H1 (cell line): ENCODE data around the gene FAM177B. TPM values are rescaled to one million over a fixed set of nuclear protein-coding genes. Genes with fewer than 3 reads are reported as not detected.

Source experiments
- CTCF ChIA-PET: fragments of 300-600 bp; sonication (Branson Sonifier 250); formaldehyde crosslinking; loops from one replicate; lab custom pipeline; 2021; ENCODE audit not compliant: partially characterized antibody; lab: Charles Lee
- POLR2A ChIA-PET: fragments of 300-600 bp; sonication (Branson Sonifier 250); formaldehyde crosslinking; loops from one replicate; lab custom pipeline; 2021; ENCODE audit warnings: inconsistent platforms; ENCODE audit not compliant: partially characterized antibody; lab: Charles Lee
- DNase-seq, 2 experiments: peaks; one replicate each; pipeline versions ENCODE4 v3.0.0 to v3.0.0-alpha.2; 2010 to 2022; ENCODE audit warnings: low spot score in 2 of 2, low read depth in 1 of 2, mixed read lengths in 1 of 2
- FAIRE-seq: peaks from 2 replicates; lab custom pipeline; 2011; peaks lifted over from hg19 to GRCh38; lab: Jason Lieb, UNC
- H2AFZ ChIP-seq: 2 replicates; pipeline ENCODE4 v1.8.1; 2012; ENCODE audit warnings: low read length, inconsistent platforms
- H2AK5ac ChIP-seq: 2 replicates; pipeline ENCODE4 v1.6.1; 2013; ENCODE audit warnings: low read depth, low read length
- H2BK120ac ChIP-seq: replicated peaks from 2 replicates; pipeline ENCODE3; 2013; ENCODE audit warnings: low read depth, low read length, inconsistent platforms
- H2BK12ac ChIP-seq: 2 replicates; pipeline ENCODE4 v1.6.1; 2013; ENCODE audit warnings: low read depth, low read length
- H2BK15ac ChIP-seq: 2 replicates; pipeline ENCODE4 v1.6.1; 2013; ENCODE audit warnings: low read length
- H2BK20ac ChIP-seq: 2 replicates; pipeline ENCODE4 v1.6.1; 2013; ENCODE audit warnings: low read length
- H2BK5ac ChIP-seq: 2 replicates; pipeline ENCODE4 v1.6.1; 2013; ENCODE audit warnings: low read depth, low read length
- H3K14ac ChIP-seq: 2 replicates; pipeline ENCODE4 v1.6.1; 2013; ENCODE audit warnings: inconsistent platforms; ENCODE audit not compliant: insufficient read length
- H3K18ac ChIP-seq: 2 replicates; pipeline ENCODE4 v1.6.1; 2013; ENCODE audit warnings: low read length; ENCODE audit errors: extremely low read depth
- H3K23ac ChIP-seq: 2 replicates; pipeline ENCODE4 v1.6.1; 2013; ENCODE audit warnings: inconsistent platforms; ENCODE audit not compliant: insufficient read length
- H3K23me2 ChIP-seq: 2 replicates; pipeline ENCODE4 v1.6.1; 2013; ENCODE audit warnings: low read depth, low read length
- H3K27ac ChIP-seq: 2 replicates; pipeline ENCODE4 v1.6.1; 2011; ENCODE audit warnings: low read depth, low read length, inconsistent platforms
- H3K27me3 ChIP-seq, 4 experiments: replicated peaks in 1 of 4; 1 replicate in 1 of 4; 2 replicates in 3 of 4; pipeline versions ENCODE4 v1.6.1 to v1.8.1; 2011 to 2013; ENCODE audit warnings: low read length in 3 of 4, mild to moderate bottlenecking in 3 of 4, inconsistent platforms in 2 of 4, mixed read lengths in 2 of 4, moderate library complexity in 1 of 4; ENCODE audit not compliant: control insufficient read depth in 3 of 4, insufficient read depth in 3 of 4; ENCODE audit errors: extremely low read depth in 1 of 4
- H3K36me3 ChIP-seq, 4 experiments: 2 replicates each; pipeline versions ENCODE4 v1.6.1 to v1.8.1; 2011 to 2013; ENCODE audit warnings: mild to moderate bottlenecking in 4 of 4, low read length in 3 of 4, moderate library complexity in 2 of 4, control low read depth in 1 of 4, inconsistent platforms in 1 of 4; ENCODE audit not compliant: insufficient read depth in 4 of 4, control insufficient read depth in 2 of 4
- H3K4ac ChIP-seq: replicated peaks from 2 replicates; pipeline ENCODE3; 2013; ENCODE audit warnings: low read length, low read depth, mixed read lengths, inconsistent platforms; ENCODE audit not compliant: insufficient read length
- H3K4me1 ChIP-seq, 4 experiments: replicated peaks in 1 of 4; 1 replicate in 1 of 4; 2 replicates in 3 of 4; pipeline versions ENCODE4 v1.6.1 to v1.8.1; 2011 to 2013; ENCODE audit warnings: low read length in 3 of 4, inconsistent platforms in 2 of 4, mixed read lengths in 1 of 4; ENCODE audit not compliant: insufficient read depth in 4 of 4, control insufficient read depth in 3 of 4
- H3K4me2 ChIP-seq, 2 experiments: 2 replicates each; pipeline versions ENCODE4 v1.6.1 to v1.8.1; 2011 to 2013; ENCODE audit warnings: low read depth in 2 of 2, low read length in 2 of 2, control low read depth in 1 of 2, inconsistent platforms in 1 of 2, mild to moderate bottlenecking in 1 of 2; ENCODE audit not compliant: insufficient read depth in 1 of 2
- H3K4me3 ChIP-seq, 4 experiments: fragments of 200-600, 300-600 bp in 1 of 4; sonication (generic), shearing (Covaris generic), sonication (Bioruptor Twin) in 1 of 4; 2 replicates each; pipeline versions ENCODE4 v1.5.1 to v1.8.1; 2011 to 2016; ENCODE audit warnings: low read length in 4 of 4, low read depth in 3 of 4, control low read depth in 2 of 4, inconsistent platforms in 2 of 4, mild to moderate bottlenecking in 2 of 4, mixed read lengths in 1 of 4, moderate library complexity in 1 of 4; ENCODE audit not compliant: insufficient read depth in 2 of 4; ENCODE audit errors: extremely low read depth in 1 of 4
- H3K56ac ChIP-seq: replicated peaks from 2 replicates; pipeline ENCODE3; 2013; ENCODE audit warnings: low read depth, mild to moderate bottlenecking, mixed read lengths, low read length, inconsistent platforms; ENCODE audit not compliant: insufficient read length
- H3K79me1 ChIP-seq: 2 replicates; pipeline ENCODE4 v1.6.1; 2013; ENCODE audit warnings: low read depth, low read length, control low read depth
- H3K79me2 ChIP-seq, 2 experiments: 2 replicates each; pipeline versions ENCODE4 v1.6.1 to v1.8.1; 2012 to 2013; ENCODE audit warnings: low read length in 2 of 2, mild to moderate bottlenecking in 2 of 2, inconsistent platforms in 1 of 2; ENCODE audit not compliant: insufficient read depth in 2 of 2, control insufficient read depth in 1 of 2
- H3K9ac ChIP-seq, 4 experiments: replicated peaks in 1 of 4; 1 replicate in 1 of 4; 2 replicates in 3 of 4; pipeline versions ENCODE4 v1.6.1 to v1.8.1; 2011 to 2013; ENCODE audit warnings: low read depth in 3 of 4, low read length in 3 of 4, control low read depth in 2 of 4, mild to moderate bottlenecking in 2 of 4, moderate library complexity in 2 of 4, inconsistent platforms in 1 of 4; ENCODE audit errors: extremely low read depth in 1 of 4
- H3K9me3 ChIP-seq, 2 experiments: 2 replicates each; pipeline versions ENCODE4 v1.6.1 to v1.8.1; 2012 to 2013; ENCODE audit warnings: mild to moderate bottlenecking in 2 of 2, moderate library complexity in 2 of 2, control low read depth in 1 of 2, inconsistent platforms in 1 of 2, low read depth in 1 of 2, low read length in 1 of 2, mixed read lengths in 1 of 2; ENCODE audit not compliant: insufficient read depth in 2 of 2
- H4K20me1 ChIP-seq, 2 experiments: replicated peaks in 1 of 2; 2 replicates each; pipeline versions ENCODE3 to v1.8.1; 2011 to 2013; ENCODE audit warnings: inconsistent platforms in 2 of 2, low read length in 2 of 2, mild to moderate bottlenecking in 1 of 2; ENCODE audit not compliant: insufficient read depth in 2 of 2, control insufficient read depth in 1 of 2
- H4K5ac ChIP-seq: 2 replicates; pipeline ENCODE4 v1.6.1; 2013; ENCODE audit warnings: low read length, low read depth, mixed read lengths, inconsistent platforms; ENCODE audit not compliant: insufficient read length
- H4K8ac ChIP-seq: 2 replicates; pipeline ENCODE4 v1.8.0; 2013; ENCODE audit warnings: mild to moderate bottlenecking, moderate library complexity, low read length, inconsistent platforms; ENCODE audit not compliant: insufficient read depth; ENCODE audit errors: extremely low read depth
- H4K91ac ChIP-seq: replicated peaks from 2 replicates; pipeline ENCODE3; 2013; ENCODE audit warnings: low read length, mixed read lengths, inconsistent platforms; ENCODE audit not compliant: insufficient read length
- BACH1 ChIP-seq: IDR thresholded peaks from 2 replicates; pipeline ENCODE4 v1.6.1; 2012; ENCODE audit warnings: low read length, improper control_type of control experiment
- EZH2 ChIP-seq: fragments of 200-600 bp; sonication (generic); IDR thresholded peaks from 2 replicates; pipeline ENCODE4 v1.7.1; 2012; ENCODE audit warnings: low read depth, mild to moderate bottlenecking, moderate library complexity, low read length, inconsistent platforms; ENCODE audit not compliant: severe bottlenecking
- FOSL1 ChIP-seq: IDR thresholded peaks from 2 replicates; pipeline ENCODE4 v1.6.1; 2011; ENCODE audit warnings: mild to moderate bottlenecking, low read depth, low read length, moderate library complexity; ENCODE audit not compliant: insufficient read depth
- GTF2F1 ChIP-seq: IDR thresholded peaks from 2 replicates; pipeline ENCODE4 v1.6.1; 2012; ENCODE audit warnings: low read depth, low read length, improper control_type of control experiment, borderline replicate concordance
- HDAC2 ChIP-seq, 2 experiments: fragments of 300-600 bp in 1 of 2; sonication (generic) in 1 of 2; IDR thresholded peaks; 2 replicates each; pipeline ENCODE4 v1.6.1; 2011 to 2012; ENCODE audit warnings: low read depth in 2 of 2, low read length in 2 of 2, mild to moderate bottlenecking in 2 of 2, moderate library complexity in 2 of 2, borderline replicate concordance in 1 of 2, inconsistent platforms in 1 of 2
- KDM4A ChIP-seq: IDR thresholded peaks from one replicate; pipeline ENCODE4 v1.7.1; 2012; ENCODE audit warnings: low read depth, mild to moderate bottlenecking, moderate library complexity, low read length, inconsistent platforms; ENCODE audit not compliant: severe bottlenecking
- MAFK ChIP-seq: IDR thresholded peaks from 2 replicates; pipeline ENCODE4 v1.6.1; 2012; ENCODE audit warnings: low read depth, mild to moderate bottlenecking, improper control_type of control experiment, low read length
- PHF8 ChIP-seq: fragments of 200-600 bp; sonication (generic); conservative IDR thresholded peaks from 2 replicates; pipeline ENCODE4 v1.7.1; 2012; ENCODE audit warnings: low read depth, mild to moderate bottlenecking, inconsistent platforms, low read length, moderate library complexity
- POLR2AphosphoS5 ChIP-seq: IDR thresholded peaks from 2 replicates; pipeline ENCODE4 v1.6.1; 2011; ENCODE audit warnings: low read depth, low read length
- POU5F1 ChIP-seq: IDR thresholded peaks from 2 replicates; pipeline ENCODE4 v1.6.1; 2011; ENCODE audit warnings: low read depth, mild to moderate bottlenecking, low read length, moderate library complexity
- SIX5 ChIP-seq: IDR thresholded peaks from 2 replicates; pipeline ENCODE4 v1.6.1; 2011; ENCODE audit warnings: mild to moderate bottlenecking, low read depth, low read length
- SP2 ChIP-seq: IDR thresholded peaks from 2 replicates; pipeline ENCODE4 v1.6.1; 2012; ENCODE audit warnings: mild to moderate bottlenecking, low read length, inconsistent platforms
- TCF12 ChIP-seq: IDR thresholded peaks from 2 replicates; pipeline ENCODE4 v1.6.1; 2011; ENCODE audit warnings: low read depth, mild to moderate bottlenecking, low read length
- WGBS, 2 experiments: shearing (Covaris generic) in 1 of 2; methylation state at CpG; one replicate each; pipeline versions ENCODE4 v1.1.6 to v1.1.7; 2013 to 2015; ENCODE audit warnings: low lambda C conversion rate in 2 of 2, mixed read lengths in 2 of 2, inconsistent platforms in 1 of 2, low coverage in 1 of 2, missing lambda C conversion rate in 1 of 2; ENCODE audit not compliant: insufficient replicate concordance in 2 of 2, insufficient coverage in 1 of 2, insufficient read length in 1 of 2; ENCODE audit errors: extremely low coverage in 1 of 2, missing lambda C conversion rate in 1 of 2; 5-methylcytosine and 5-hydroxymethylcytosine counted together
- polyA plus RNA-seq, 7 experiments: library from polyadenylated mRNA; depleted of rRNA in 3 of 7; stranded (reverse) in 5 of 7; unstranded in 2 of 7; fragments of >200 nt in 5 of 7; fragments of 200-250 nt in 2 of 7; gene quantifications; 1 replicate in 5 of 7; 2 replicates in 1 of 7; 4 replicates in 1 of 7; pipeline versions ENCODE4 v1.2.1 to v1.2.3, GENCODE V29; 2011 to 2013; ENCODE audit warnings: missing spikeins in 2 of 7, mixed read lengths in 2 of 7
- total RNA-seq: library from RNA; stranded (reverse); fragmentation: NEBNext Ultra II Directional; extraction: Animal tissue kit (Norgen Biotek cat#: 25700); gene quantifications from 2 replicates; pipeline ENCODE4 v1.2.1, GENCODE V29; 2021
- TF ChIP-seq, protein P1 (sequence below): IDR thresholded peaks from 2 replicates; pipeline ENCODE4 v1.6.1; 2012; ENCODE audit warnings: inconsistent platforms

Gene FAM177B
- total and polyA plus RNA-seq, 2 of the 8 experiments (the other 6 are each of a cell fraction or from before 2014, with no cell fraction given): 0.06 TPM; not detected in 1

DNA sequence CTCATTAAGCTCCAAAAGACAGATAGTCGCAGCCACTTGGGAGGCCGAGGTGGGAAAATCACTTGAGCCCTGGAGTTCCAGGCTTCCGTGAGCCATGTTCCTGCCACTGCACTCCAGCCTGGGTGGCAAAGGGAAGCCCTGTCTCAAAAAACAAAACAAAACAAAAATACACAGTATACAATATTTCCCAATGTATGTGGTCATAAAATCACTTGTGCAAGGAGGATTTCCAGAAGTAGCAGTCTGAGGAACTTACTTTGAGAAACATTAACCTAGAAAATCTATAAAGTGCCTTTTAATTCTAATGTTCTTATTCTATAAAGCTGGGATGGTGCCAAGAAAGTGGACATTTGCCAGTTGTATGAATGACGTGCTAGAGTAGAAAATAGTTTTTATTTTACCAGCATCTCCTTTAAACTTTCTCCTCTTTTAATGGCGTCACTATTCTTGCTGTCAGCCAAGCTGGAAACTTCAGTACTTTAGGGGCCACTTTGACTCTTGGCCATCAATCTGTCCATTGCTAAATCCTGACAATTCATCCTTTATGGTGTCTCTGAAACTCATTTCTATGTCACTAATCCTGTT is 22.5 kb downstream of the FAM177B start:
- 86% methylated on average over 5 of the region's 5 CpGs; no CpG with 5 or more reads in 1 of the 2 experiments for WGBS, 2 experiments
- ChIA-PET POLR2A (interaction anchor here (0.9 kb wide), 1 partner anchor 38 kb away, joined by 5 read pairs; no protein-coding TSS in a partner anchor), CTCF (interaction anchor here (0.6 to 2.4 kb wide), 6 partner anchors 9 to 378 kb away, joined by 3 to 12 read pairs (median 4); no protein-coding TSS in a partner anchor)
- TF ChIP-seq, protein P1, sequence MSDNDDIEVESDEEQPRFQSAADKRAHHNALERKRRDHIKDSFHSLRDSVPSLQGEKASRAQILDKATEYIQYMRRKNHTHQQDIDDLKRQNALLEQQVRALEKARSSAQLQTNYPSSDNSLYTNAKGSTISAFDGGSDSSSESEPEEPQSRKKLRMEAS: no peak
- TF ChIP-seq FOSL1: no peak
- TF ChIP-seq PHF8: no peak
- TF ChIP-seq HDAC2 (IDR thresholded peaks at IDR 0.05; ENCODE audit: borderline replicate concordance in 1 of 2, low read depth in 2 of 2, low read length in 2 of 2): no peak
- no peak for TF ChIP-seq GTF2F1
- no peak for TF ChIP-seq MAFK
- no peak for TF ChIP-seq SIX5
- TF ChIP-seq TCF12: no peak
- TF ChIP-seq BACH1: no peak
- TF ChIP-seq EZH2: no peak
- TF ChIP-seq POLR2AphosphoS5: no peak
- no peak for TF ChIP-seq POU5F1
- TF ChIP-seq KDM4A: no peak
- TF ChIP-seq SP2: no peak

More for the DNA sequence above, 22.5 kb downstream of the FAM177B start:
- H2AFZ ChIP-seq: no peak overlapping the region
- H2BK20ac ChIP-seq: no peak overlapping the region
- no peak overlapping the region for H2BK12ac ChIP-seq
- FAIRE-seq (no peak), DNase-seq (no peak)
- no peak overlapping the region for H3K4me2 ChIP-seq
- H3K14ac ChIP-seq: no peak overlapping the region
- no peaks in the 10 kb centered on the region for H3K79me1 ChIP-seq
- H3K79me2 ChIP-seq: no peaks in the 10 kb centered on the region
- H3K9ac ChIP-seq: no peak overlapping the region
- no peaks in the 10 kb centered on the region for H3K36me3 ChIP-seq
- no peak overlapping the region for H3K18ac ChIP-seq
- H2BK120ac ChIP-seq: no peak overlapping the region
- H2AK5ac ChIP-seq: no peak overlapping the region
- H4K8ac ChIP-seq: no peak overlapping the region
- H3K4me1 ChIP-seq: no peaks in the 10 kb centered on the region
- H3K56ac ChIP-seq: no peak overlapping the region
- no peak overlapping the region for H4K5ac ChIP-seq
- no peak overlapping the region for H3K4ac ChIP-seq
- H3K4me3 ChIP-seq: no peak overlapping the region
- H3K23me2 ChIP-seq: no peaks in the 10 kb centered on the region
- no peak overlapping the region for H2BK5ac ChIP-seq
- no peaks in the 10 kb centered on the region for H3K27me3 ChIP-seq
- no peaks in the 10 kb centered on the region for H4K20me1 ChIP-seq
- no peak overlapping the region for H4K91ac ChIP-seq
- H3K27ac ChIP-seq: no peak overlapping the region
- H3K9me3 ChIP-seq: no peaks in the 10 kb centered on the region
- no peak overlapping the region for H2BK15ac ChIP-seq
- H3K23ac ChIP-seq: no peak overlapping the region
